HTR-8/SVneo (cell line): ENCODE results near the gene SNX22.
"Not testable (repeated sequence)": the region's sequence is repeated elsewhere in the genome, so short reads cannot be mapped to it uniquely, and the experiment has no call there.

Source experiments
- DNase-seq: peaks from one replicate; pipeline ENCODE4 v3.0.0; 2011; ENCODE audit warnings: low spot score, mixed read lengths; ENCODE audit not compliant: insufficient read length
- FAIRE-seq: peaks from 2 replicates; lab custom pipeline; 2011; peaks lifted over from hg19 to GRCh38; lab: Jason Lieb, UNC

SNX22 gene

DNA sequence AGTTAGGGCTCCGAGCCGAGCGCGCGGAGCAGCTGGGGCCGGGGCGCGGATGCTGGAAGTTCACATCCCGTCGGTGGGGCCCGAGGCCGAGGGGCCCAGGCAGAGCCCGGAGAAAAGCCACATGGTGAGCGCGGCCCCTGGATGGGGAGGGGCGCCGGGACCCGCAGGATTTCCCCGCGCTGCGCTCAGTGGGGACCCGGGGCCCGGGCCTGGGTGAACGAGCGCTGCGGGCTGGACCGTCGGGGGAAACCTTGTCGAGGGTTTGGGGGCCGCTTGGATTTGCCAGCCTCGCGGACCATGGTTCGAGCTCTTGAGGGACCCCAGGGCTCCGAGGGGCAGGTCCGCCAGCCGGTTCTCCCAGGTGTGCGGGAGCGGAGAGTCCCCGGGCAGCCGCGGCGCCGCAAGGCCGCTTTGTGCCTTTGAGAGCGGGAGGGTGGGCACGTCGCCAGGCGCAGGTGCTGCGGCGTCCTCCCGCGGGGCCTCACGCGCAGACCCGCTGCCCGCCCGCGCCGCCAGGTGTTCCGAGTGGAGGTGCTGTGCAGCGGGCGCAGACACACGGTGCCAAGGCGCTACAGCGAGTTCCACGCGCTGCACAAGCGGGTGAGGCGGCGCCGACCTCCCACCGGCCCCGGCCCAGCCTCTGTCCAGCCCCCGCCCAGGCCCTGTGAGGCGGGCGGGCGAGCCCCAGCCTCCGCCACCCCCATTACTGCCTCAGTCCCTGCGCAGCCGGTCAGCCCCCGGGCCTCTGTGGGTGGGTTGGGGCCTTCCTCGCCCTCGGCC lies at the start of gene SNX22:
SNX22 (plus strand) TSS at position 5 of the 780 bp plus-strand sequence; CDS start at position 50, 45 bp downstream.
- FAIRE-seq (no peak), DNase-seq (no peak)

- DNase-seq, result no peak
- FAIRE-seq, result no peak
Measured at GRCh38 chr15:64102497-64102896, 49.0 kb upstream of the SNX22 start.

- DNase-seq, result no peak
- FAIRE-seq, result no peak
Measured at GRCh38 chr15:64105113-64105704, 46.3 kb upstream of the SNX22 start.

- DNase-seq (no peak), FAIRE-seq (no peak)
Measured at GRCh38 chr15:64107337-64107736, 44.2 kb upstream of the SNX22 start.

DNA sequence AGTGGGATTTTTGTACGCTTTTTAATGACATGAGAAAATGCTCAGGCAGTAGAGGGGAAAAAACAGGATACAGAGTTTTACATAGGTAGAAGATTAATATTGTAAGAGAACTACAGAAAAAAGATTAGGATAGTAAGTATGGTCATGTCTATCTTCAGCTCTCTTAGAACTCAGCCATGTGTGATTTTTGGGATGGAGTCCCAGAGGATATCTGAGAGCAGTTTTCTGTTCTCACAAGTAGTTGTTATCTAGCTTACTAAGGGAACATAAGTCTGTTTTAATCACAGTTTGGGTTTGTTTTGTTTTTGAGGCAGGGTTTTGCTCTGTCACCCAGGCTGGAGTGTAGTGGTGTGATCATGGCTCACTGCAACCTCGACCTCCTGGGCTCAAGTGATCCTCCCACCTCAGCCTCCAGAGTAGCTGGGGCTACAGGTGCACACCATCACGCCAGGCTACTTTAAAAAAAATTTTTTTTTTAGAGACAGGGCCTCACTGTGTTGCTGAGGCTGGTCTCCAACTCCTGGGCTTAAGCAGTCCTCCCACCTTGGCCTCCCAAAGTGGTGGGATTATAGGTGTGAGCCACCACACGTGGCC lies 41.3 kb upstream of the SNX22 start:
- DNase-seq, FAIRE-seq: not testable (repeated sequence)

DNA sequence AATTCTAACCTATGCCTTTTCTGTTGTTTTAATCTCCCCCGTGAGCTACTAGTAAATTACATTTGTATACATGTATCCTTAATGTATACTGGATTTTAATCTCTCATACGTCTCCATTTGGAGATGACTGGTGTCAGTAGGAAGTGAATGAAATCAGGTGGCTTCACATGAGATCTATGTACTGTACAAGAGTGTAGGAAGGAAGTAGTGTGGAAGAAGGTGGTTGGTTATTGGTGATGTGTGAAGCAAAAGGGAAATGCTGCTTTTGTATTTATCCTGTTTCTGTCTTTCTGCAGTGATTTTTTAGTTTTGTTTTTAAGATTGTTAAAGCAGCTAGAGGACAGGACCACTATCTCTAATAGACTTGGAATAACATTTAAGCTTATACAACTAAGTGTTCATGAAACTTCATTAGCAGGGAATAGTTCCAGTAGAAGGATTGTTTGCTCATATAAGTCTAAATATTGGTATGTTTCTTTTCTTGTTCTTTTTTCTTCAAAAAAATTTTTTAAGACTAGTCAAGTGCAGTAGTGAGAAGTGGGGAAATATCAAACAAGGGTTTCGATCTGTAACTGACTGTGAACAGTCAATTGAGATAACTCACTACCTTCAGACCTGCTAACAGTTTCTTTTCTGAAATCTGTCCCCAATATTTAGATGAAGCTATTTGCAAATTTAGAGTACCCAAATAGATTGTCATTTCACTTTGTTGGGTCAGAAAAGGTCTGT lies 40.4 kb upstream of the SNX22 start:
- no peak for FAIRE-seq
- no peak for DNase-seq

- DNase-seq (no peak), FAIRE-seq (no peak)
Measured at GRCh38 chr15:64111679-64112050, 39.9 kb upstream of the SNX22 start.

DNA sequence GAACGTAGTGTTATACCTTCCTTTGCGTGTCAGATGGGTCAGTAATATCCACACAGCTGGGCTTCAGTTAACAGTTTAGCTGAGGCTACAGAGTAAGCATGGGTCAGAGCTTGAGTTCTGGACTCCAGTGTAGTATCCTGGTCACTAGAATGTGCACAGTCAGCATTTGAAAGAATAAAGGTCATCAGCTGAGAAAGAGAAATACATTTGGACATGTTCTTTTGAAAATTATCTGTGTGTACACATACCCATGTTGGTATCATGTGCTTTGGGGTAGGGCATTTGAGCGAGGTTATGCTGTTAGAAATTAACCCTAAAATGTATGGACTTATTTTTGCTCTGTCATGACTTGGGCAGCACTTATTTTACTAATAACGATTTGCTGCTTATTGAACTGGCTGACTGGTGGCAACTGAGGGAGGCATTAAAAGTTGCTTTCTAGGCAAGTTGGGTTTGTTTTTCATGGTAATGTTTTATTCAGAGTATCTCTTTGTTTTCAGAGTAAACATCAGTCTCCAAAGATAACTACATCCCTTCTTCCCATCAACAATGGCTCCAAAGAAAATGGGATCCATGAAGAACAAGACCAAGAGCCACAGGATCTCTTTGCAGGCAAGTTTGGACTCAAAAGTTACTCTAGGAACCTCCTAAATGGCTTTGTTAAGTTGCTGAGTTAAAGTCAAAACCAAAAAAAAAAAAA lies 39.3 kb upstream of the SNX22 start:
- FAIRE-seq (no peak), DNase-seq (no peak)

DNA sequence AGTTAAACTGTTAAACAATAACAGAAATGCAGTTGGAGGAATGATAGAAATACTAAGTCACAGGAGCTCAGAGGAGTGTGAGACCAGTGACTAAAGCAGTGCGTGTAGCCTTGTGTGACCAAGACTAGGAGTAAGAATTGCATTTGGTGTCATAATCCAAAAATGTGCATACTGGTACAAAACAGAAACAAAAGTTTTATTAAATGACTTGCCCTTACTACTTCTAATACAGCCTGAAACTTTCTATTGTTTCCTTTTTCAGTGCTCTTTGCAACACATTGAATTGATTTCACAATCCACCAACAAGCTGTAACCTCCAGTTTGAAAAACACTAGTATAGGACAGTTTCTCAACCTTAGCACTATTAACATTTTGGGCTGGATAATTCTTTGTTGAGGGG lies 38.6 kb upstream of the SNX22 start:
- DNase-seq (no peak), FAIRE-seq (no peak)

DNA sequence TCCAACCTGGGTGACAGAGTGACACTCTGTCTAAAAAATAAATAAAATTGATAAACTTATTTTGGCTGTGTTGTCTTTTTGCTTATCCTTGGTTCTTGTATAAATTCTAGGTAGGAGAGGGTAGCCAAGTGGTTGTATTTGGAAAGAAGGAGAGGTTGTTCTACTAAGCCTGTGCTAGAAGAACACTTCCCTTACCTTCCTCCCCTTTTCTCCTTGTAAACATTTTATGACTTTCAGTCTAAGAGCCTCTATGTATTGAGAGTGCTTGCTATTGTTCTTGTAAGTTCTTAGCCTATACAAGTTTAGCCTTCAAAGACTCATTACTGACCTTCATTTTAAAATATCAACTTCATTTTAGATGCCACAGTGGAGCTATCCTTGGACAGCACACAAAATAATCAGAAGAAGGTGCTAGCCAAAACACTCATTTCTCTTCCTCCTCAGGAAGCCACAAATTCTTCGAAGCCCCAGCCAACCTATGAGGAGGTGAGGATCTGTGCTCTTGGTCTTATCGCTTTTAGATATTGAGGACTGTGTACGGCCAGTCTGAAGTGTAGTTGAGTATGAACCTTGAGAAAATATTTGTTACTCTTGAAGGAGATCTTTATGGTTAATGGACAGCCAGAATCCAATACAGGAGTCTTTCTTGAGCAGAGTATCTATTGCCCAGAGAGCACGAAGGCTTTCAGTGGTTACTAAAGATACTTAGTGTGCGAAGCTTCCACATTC lies 33.6 kb upstream of the SNX22 start:
- no peak for FAIRE-seq
- DNase-seq, result no peak

- not testable (repeated sequence) for FAIRE-seq, DNase-seq
Measured at GRCh38 chr15:64120322-64120721, 31.2 kb upstream of the SNX22 start.

DNA sequence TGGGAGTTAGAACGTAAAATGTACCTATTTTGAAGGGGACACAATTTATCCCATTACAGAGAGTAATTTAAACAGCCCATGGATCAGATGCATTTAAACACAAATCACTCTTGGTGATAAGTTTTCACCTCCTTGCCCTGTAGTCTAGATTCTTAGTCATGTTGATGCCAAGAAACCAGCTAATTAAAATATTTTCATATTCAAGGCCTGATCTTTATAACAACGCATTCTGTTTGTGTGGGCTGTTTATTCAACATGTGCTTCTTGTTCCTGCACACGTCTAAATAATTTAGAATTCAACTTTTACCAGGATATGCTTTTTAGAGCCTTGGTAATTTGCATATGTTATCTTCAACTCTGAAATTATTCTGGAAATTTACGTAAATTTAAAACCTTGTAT lies 29.9 kb upstream of the SNX22 start:
- DNase-seq (no peak), FAIRE-seq (no peak)

DNA sequence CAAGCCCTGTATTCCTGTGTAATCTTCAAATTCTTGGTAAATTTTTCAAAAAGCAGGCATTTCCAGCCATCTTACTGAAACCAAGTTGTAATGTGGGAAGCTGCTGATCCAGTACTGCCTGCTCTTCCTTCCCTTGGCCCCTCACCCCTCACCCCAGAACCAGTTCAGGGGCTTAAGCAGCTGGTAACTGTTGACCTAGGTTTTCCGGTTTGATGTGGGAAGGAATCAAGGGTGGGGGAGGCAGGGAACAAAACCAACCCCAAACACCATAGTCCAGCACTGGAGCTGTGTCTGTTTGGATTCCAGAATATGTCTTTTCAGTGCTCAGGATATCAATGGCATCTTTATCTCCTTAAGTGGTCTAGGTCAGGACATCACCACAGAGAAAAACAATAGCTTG lies 29.1 kb upstream of the SNX22 start:
- DNase-seq, result no peak
- no peak for FAIRE-seq

DNA sequence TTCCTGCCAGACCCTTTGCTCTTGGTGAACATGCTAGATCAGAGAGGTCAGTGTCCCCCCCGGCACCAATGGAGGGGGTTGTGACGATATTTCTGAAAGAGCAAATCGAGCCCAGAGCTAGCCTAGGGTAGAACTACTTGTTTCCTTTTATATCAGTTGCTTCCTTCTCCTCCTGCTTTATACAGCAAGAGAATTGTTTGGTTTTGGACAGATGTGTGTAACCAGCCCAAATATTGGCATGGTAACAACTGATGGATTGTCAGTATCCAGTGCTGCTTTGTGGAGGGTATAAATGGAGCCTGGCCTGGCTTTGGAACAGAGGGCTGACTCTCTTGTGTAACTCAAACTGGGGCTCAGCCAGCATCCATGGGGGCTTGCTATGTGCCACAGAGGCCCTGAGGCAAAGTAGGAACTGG lies 28.6 kb upstream of the SNX22 start:
- DNase-seq (no peak), FAIRE-seq (no peak)

DNA sequence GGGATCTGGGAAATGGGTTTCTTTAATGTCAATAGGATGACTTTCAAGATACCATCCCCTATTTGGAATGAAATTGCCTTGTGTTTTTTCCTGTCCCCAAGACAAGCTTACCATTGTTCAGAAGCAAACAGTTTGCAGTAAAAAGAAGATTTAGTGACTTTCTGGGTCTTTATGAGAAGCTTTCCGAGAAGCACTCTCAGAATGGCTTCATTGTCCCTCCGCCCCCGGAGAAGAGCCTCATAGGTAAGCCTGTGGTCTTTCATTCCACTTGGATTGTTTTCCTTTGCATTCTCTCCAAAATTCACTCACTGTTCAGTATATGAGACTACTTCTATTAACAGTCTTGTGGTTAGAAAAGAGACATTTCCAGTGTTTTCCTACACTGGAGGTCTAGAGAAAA lies 25.6 kb upstream of the SNX22 start:
- FAIRE-seq (no peak), DNase-seq (no peak)

- no peak for DNase-seq
- no peak for FAIRE-seq
Measured at GRCh38 chr15:64127521-64128270, 23.8 kb upstream of the SNX22 start.

DNA sequence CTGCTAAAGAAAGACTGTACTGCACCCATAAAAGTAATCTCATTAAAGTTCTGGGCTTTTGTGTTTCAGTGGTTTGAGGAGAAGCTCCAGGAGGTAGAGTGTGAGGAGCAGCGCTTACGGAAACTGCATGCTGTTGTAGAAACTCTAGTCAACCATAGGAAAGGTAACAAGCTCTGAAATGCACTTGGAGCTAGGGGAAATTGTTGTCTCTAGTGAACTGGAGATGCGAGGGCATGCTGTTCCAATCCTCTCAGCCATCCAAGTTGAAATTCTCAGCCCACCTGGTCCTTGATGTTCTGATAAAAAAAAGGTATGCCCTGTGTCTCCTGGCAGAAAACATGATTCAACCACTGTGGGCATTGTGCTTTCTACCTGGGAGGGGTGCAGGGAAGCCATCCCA lies 21.4 kb upstream of the SNX22 start:
- DNase-seq (no peak), FAIRE-seq (no peak)

- DNase-seq (no peak), FAIRE-seq (no peak)
Measured at GRCh38 chr15:64131547-64131946, 20.0 kb upstream of the SNX22 start.

- no peak for FAIRE-seq
Measured at GRCh38 chr15:64132217-64132616, 19.3 kb upstream of the SNX22 start.

More at GRCh38 chr15:64132217-64132616, 19.3 kb upstream of the SNX22 start:
- DNase-seq, result no peak
